Trophoblast cell (in vitro differentiated cells and primary cell): Measurements from ENCODE around the gene CTPS1.

Experiments used
- DNase-seq, 2 donors: peaks; one replicate each; pipeline ENCODE4 v3.0.0-alpha.2; 2016
- H2AFZ ChIP-seq: 2 replicates; pipeline ENCODE4 v1.6.1; 2013; ENCODE audit warnings: low read length, moderate library complexity, mild to moderate bottlenecking; ENCODE audit not compliant: insufficient read depth, poor library complexity
- H2AK5ac ChIP-seq: 2 replicates; pipeline ENCODE4 v1.6.1; 2013; ENCODE audit warnings: mild to moderate bottlenecking, low read length
- H2BK120ac ChIP-seq: 2 replicates; pipeline ENCODE4 v1.6.1; 2013; ENCODE audit warnings: low read length, mild to moderate bottlenecking, moderate library complexity; ENCODE audit not compliant: insufficient read depth, poor library complexity
- H2BK12ac ChIP-seq: 2 replicates; pipeline ENCODE4 v1.6.1; 2013; ENCODE audit warnings: mild to moderate bottlenecking, low read length, moderate library complexity
- H2BK5ac ChIP-seq: 2 replicates; pipeline ENCODE4 v1.6.1; 2013; ENCODE audit warnings: low read length, low read depth, moderate library complexity, mild to moderate bottlenecking; ENCODE audit not compliant: poor library complexity
- H3K14ac ChIP-seq: 2 replicates; pipeline ENCODE4 v1.6.1; 2013; ENCODE audit warnings: mild to moderate bottlenecking, low read length
- H3K18ac ChIP-seq: 2 replicates; pipeline ENCODE4 v1.6.1; 2013; ENCODE audit warnings: mild to moderate bottlenecking, low read length
- H3K23ac ChIP-seq: 2 replicates; pipeline ENCODE4 v1.6.1; 2013; ENCODE audit warnings: low read length
- H3K27ac ChIP-seq: 2 replicates; pipeline ENCODE4 v1.5.1; 2013; ENCODE audit warnings: low read depth, mild to moderate bottlenecking, inconsistent platforms, low read length, moderate library complexity
- H3K27me3 ChIP-seq: 2 replicates; pipeline ENCODE4 v1.6.1; 2013; ENCODE audit warnings: inconsistent platforms, mild to moderate bottlenecking, low read length, moderate library complexity; ENCODE audit not compliant: insufficient read depth
- H3K36me3 ChIP-seq, 2 experiments: 1 replicate in 1 of 2; 2 replicates in 1 of 2; pipeline ENCODE4 v1.6.1; 2013; ENCODE audit warnings: low read length in 2 of 2, mild to moderate bottlenecking in 2 of 2, moderate library complexity in 1 of 2; ENCODE audit not compliant: insufficient read depth in 2 of 2, control insufficient read depth in 1 of 2
- H3K4ac ChIP-seq: 2 replicates; pipeline ENCODE4 v1.6.1; 2013; ENCODE audit warnings: low read depth, mild to moderate bottlenecking, low read length, moderate library complexity
- H3K4me1 ChIP-seq, 2 experiments: 1 replicate in 1 of 2; 2 replicates in 1 of 2; pipeline ENCODE4 v1.6.1; 2013; ENCODE audit warnings: low read length in 2 of 2, mild to moderate bottlenecking in 2 of 2, moderate library complexity in 1 of 2; ENCODE audit not compliant: insufficient read depth in 2 of 2, control insufficient read depth in 1 of 2
- H3K4me2 ChIP-seq: 2 replicates; pipeline ENCODE4 v1.6.1; 2013; ENCODE audit warnings: inconsistent platforms, mild to moderate bottlenecking, low read length, moderate library complexity
- H3K4me3 ChIP-seq: 2 replicates; pipeline ENCODE4 v1.5.1; 2013; ENCODE audit warnings: mild to moderate bottlenecking, low read depth, low read length, inconsistent platforms
- H3K79me1 ChIP-seq: one replicate; pipeline ENCODE4 v1.6.1; 2013; ENCODE audit warnings: low read length
- H3K79me2 ChIP-seq: 2 replicates; pipeline ENCODE4 v1.6.1; 2013; ENCODE audit warnings: low read length, mild to moderate bottlenecking; ENCODE audit not compliant: control insufficient read depth, insufficient read depth, poor library complexity
- H3K9ac ChIP-seq: 2 replicates; pipeline ENCODE4 v1.6.1; 2013; ENCODE audit warnings: mild to moderate bottlenecking, low read length
- H3K9me3 ChIP-seq: 2 replicates; pipeline ENCODE4 v1.6.1; 2013; ENCODE audit warnings: low read depth, mild to moderate bottlenecking, control low read depth, inconsistent platforms, low read length; ENCODE audit not compliant: insufficient read depth
- H4K12ac ChIP-seq: 2 replicates; pipeline ENCODE4 v1.6.1; 2013; ENCODE audit warnings: low read depth, mild to moderate bottlenecking, low read length, moderate library complexity
- H4K8ac ChIP-seq: 2 replicates; pipeline ENCODE4 v1.6.1; 2013; ENCODE audit warnings: low read depth, mild to moderate bottlenecking, low read length, moderate library complexity
- H4K91ac ChIP-seq: one replicate; pipeline ENCODE4 v1.6.1; 2013; ENCODE audit warnings: low read depth, mild to moderate bottlenecking, low read length, moderate library complexity
- WGBS: extraction: QIAGEN DNeasy Blood & Tissue Kit; methylation state at CpG from one replicate; pipeline ENCODE4 v1.1.7; 2013; ENCODE audit warnings: missing lambda C conversion rate; ENCODE audit not compliant: insufficient read length, insufficient coverage; ENCODE audit errors: extremely low coverage; 5-methylcytosine and 5-hydroxymethylcytosine counted together

CTPS1 gene

GRCh38 chr1:40989066-40989465 lies 9.6 kb downstream of the CTPS1 start:
- H3K4me2 ChIP-seq, result no peak overlapping the region
- peaks cover 35 to 61% of the 10 kb centered on the region in 2 experiments for H3K36me3 ChIP-seq
- no peak overlapping the region for H2BK5ac ChIP-seq
- H2BK120ac ChIP-seq, result no peak overlapping the region
- no peak overlapping the region for H3K4ac ChIP-seq
- no peak overlapping the region for H3K27ac ChIP-seq
- H4K8ac ChIP-seq, result no peak overlapping the region
- H3K9ac ChIP-seq, result no peak overlapping the region
- no peak overlapping the region for H3K14ac ChIP-seq
- H3K79me1 ChIP-seq, result no peaks in the 10 kb centered on the region
- H3K9me3 ChIP-seq, result no peaks in the 10 kb centered on the region
- no peak overlapping the region for H4K12ac ChIP-seq
- DNase-seq, result no peak
- H3K27me3 ChIP-seq, result no peaks in the 10 kb centered on the region
- H2AFZ ChIP-seq, result no peak overlapping the region
- no peaks in the 10 kb centered on the region for H3K4me1 ChIP-seq
- WGBS, result no CpG with 5 or more reads among the region's 5 CpGs
- no peak overlapping the region for H3K23ac ChIP-seq
- H3K4me3 ChIP-seq, result no peak overlapping the region
- H3K18ac ChIP-seq, result no peak overlapping the region
- H4K91ac ChIP-seq, result no peak overlapping the region
- no peak overlapping the region for H2BK12ac ChIP-seq
- H3K79me2 ChIP-seq, result no peaks in the 10 kb centered on the region
- no peak overlapping the region for H2AK5ac ChIP-seq

GRCh38 chr1:40997096-40997495 lies 17.6 kb downstream of the CTPS1 start:
- no peaks in the 10 kb centered on the region for H3K4me1 ChIP-seq
- no peaks in the 10 kb centered on the region for H3K79me1 ChIP-seq
- H2AK5ac ChIP-seq, result no peak overlapping the region
- no peak overlapping the region for H4K8ac ChIP-seq
- H4K91ac ChIP-seq, result no peak overlapping the region
- no peak overlapping the region for H2AFZ ChIP-seq
- no peak overlapping the region for H3K18ac ChIP-seq
- no peak overlapping the region for H3K9ac ChIP-seq
- no peak overlapping the region for H3K4me2 ChIP-seq
- peaks cover 50 to 63% of the 10 kb centered on the region in 2 experiments for H3K36me3 ChIP-seq
- H2BK5ac ChIP-seq, result no peak overlapping the region
- H3K14ac ChIP-seq, result no peak overlapping the region
- H3K4ac ChIP-seq, result no peak overlapping the region
- no peak overlapping the region for H3K4me3 ChIP-seq
- DNase-seq, result no peak
- H4K12ac ChIP-seq, result no peak overlapping the region
- WGBS, result no CpG with 5 or more reads among the region's 8 CpGs
- no peak overlapping the region for H3K27ac ChIP-seq
- H3K23ac ChIP-seq, result no peak overlapping the region
- H2BK12ac ChIP-seq, result no peak overlapping the region
- no peaks in the 10 kb centered on the region for H3K79me2 ChIP-seq
- no peaks in the 10 kb centered on the region for H3K27me3 ChIP-seq
- H2BK120ac ChIP-seq, result no peak overlapping the region
- no peaks in the 10 kb centered on the region for H3K9me3 ChIP-seq

GRCh38 chr1:40998668-40999067 lies 19.2 kb downstream of the CTPS1 start:
- Histone ChIP-seq H3K4ac (no peak overlapping the region), H3K79me1 (no peaks in the 10 kb centered on the region), H4K8ac (no peak overlapping the region), H3K4me1 (no peaks in the 10 kb centered on the region), H3K23ac (no peak overlapping the region), H3K27me3 (no peaks in the 10 kb centered on the region), H3K18ac (no peak overlapping the region), H2AK5ac (no peak overlapping the region), H2BK12ac (no peak overlapping the region), H3K9ac (no peak overlapping the region), H3K27ac (no peak overlapping the region), H3K9me3 (no peaks in the 10 kb centered on the region), H3K36me3 (peaks cover 51 to 65% of the 10 kb centered on the region in 2 experiments), H3K4me3 (no peak overlapping the region), H2BK5ac (no peak overlapping the region), H3K4me2 (no peak overlapping the region), H3K14ac (no peak overlapping the region), H3K79me2 (no peaks in the 10 kb centered on the region), H2AFZ (no peak overlapping the region), H4K12ac (no peak overlapping the region), H2BK120ac (no peak overlapping the region), H4K91ac (no peak overlapping the region)
- no CpG with 5 or more reads among the region's 4 CpGs for WGBS
- no peak for DNase-seq

- Histone ChIP-seq H3K14ac (no peak overlapping the region), H3K79me2 (no peaks in the 10 kb centered on the region), H2AFZ (no peak overlapping the region), H3K79me1 (no peaks in the 10 kb centered on the region), H3K27me3 (no peaks in the 10 kb centered on the region), H2AK5ac (no peak overlapping the region), H3K9me3 (no peaks in the 10 kb centered on the region), H4K12ac (no peak overlapping the region), H3K27ac (no peak overlapping the region), H3K9ac (no peak overlapping the region), H3K23ac (no peak overlapping the region), H3K18ac (no peak overlapping the region), H2BK120ac (no peak overlapping the region), H3K36me3 (peaks cover 61 to 77% of the 10 kb centered on the region in 2 experiments), H3K4me2 (no peak overlapping the region), H3K4me3 (no peak overlapping the region), H4K8ac (no peak overlapping the region), H2BK12ac (no peak overlapping the region), H2BK5ac (no peak overlapping the region), H3K4ac (no peak overlapping the region), H3K4me1 (no peaks in the 10 kb centered on the region), H4K91ac (no peak overlapping the region)
- WGBS, result no CpG with 5 or more reads among the region's 9 CpGs
- DNase-seq, result no peak
Observed at GRCh38 chr1:41003127-41003639, 23.7 kb downstream of the CTPS1 start.
